NCI-H82 treated with DMSO at 0.1 percent for 48 hours (cell line): ENCODE measurements around the gene SAYSD1.

Experiments used
- DNase-seq: peaks from one replicate; lab custom pipeline; 2025; ENCODE audit not compliant: unreplicated experiment; lab: John Stamatoyannopoulos, UW

The SAYSD1 gene

DNA sequence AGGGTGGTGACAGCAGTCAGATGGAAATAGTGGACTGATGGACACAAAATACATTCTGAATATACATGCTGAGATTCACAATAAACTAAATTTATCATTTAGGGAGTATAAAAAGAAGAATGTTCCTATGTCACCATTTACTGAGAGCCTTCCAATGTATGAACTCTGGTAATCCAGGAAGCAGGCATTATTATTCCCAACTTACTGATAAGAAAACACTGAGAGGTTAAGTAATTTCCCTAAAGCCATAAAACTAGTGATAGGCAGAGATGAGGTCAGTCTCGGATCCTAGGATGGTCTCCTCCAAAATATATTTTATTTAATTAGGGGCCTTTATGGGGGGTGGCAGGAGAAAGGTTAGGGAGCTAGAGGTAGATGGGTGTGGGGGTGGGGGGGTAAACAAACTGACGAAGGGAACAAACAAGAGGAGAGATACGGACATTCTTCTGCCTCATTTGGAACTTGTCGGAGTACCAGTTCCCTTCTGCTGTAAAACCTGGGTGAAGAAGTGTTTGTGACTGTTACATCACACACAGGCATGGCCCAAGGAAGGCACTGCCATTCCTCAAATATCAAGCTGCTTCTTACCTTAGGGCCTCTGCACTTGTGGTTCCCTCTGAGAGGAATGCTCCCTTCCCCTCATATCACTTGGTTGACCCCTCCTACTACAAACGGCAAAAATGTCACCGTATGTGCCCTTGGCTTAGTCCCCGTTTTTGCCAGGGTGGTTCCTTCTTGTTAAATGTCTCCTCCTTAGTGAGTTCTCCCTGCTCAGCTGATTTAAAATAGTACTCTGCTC is 6.7 kb downstream of the SAYSD1 start:
- DNase-seq, result no peak

DNA sequence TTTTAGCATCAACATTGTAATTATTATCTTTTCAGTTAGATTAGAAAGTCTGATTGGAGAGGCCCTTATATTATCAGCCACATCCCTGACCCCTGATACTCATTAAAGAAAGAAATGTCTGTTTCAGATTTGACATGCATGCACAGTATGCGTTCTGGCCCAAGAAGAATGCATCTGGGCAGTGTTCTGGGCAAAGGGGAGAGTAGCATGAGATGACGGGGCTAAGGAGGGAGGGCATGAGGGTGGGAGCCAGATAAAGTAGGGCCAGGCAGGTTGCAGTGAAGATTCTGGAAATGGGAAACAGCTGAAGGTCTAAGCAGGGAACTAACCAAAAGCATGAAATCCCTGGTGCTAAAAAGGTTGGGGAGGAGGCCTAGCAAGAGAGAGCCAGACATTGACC is 7.3 kb downstream of the SAYSD1 start:
- DNase-seq, result no peak

DNA sequence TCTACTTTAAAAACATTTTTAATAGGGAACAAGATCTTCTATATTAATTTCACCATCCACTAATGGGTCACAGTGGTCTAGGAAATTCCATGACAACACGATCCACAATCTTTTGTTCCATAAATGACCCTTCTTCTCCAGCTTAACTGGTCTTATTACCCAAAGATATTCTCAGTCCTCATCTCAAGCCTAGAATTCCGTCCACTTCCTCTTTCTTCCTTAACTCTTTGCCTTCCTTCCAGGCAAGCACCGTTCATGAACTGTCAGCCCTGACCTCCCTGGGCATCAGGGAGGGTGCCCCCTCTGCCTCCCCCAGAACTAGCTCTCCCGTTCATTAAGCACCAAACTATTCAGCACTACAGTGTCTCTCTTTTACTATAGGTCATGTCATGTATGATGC is 8.0 kb downstream of the SAYSD1 start:
- no peak for DNase-seq

DNA sequence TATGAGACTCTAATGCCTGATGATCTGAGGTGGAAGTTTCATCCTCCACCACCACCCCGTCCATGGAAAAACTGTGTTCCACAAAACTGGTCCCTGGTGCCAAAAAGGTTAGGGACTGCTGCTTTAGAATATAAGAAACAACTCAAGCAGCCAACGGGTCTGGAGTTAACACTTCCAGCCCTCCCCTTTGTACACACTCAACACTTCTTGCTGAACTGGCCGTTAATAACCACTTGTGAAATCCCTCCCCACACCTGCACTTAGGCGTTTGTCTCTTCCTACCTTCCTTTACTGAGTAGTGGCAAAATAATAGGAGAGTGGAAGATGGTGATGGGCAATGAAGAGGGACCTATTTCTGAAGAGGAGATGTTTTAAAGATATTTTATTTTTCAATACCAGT is 10.5 kb downstream of the SAYSD1 start:
- no peak for DNase-seq

DNA sequence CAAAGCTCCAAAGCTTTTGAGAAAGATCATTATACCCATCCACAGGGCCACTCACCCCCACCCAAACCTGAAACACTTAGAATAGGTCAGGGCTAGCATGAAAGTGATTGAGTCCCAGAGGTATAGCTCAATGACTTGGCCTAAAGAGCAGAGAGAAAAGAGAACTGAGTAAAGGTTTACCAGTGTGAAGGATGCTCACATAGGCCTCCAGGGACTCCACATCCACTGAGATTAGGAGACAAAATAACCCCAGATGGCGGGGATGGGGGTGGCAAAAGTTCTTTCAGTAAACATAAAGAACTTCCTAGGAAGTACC is 12.2 kb downstream of the SAYSD1 start:
- no peak for DNase-seq

DNA sequence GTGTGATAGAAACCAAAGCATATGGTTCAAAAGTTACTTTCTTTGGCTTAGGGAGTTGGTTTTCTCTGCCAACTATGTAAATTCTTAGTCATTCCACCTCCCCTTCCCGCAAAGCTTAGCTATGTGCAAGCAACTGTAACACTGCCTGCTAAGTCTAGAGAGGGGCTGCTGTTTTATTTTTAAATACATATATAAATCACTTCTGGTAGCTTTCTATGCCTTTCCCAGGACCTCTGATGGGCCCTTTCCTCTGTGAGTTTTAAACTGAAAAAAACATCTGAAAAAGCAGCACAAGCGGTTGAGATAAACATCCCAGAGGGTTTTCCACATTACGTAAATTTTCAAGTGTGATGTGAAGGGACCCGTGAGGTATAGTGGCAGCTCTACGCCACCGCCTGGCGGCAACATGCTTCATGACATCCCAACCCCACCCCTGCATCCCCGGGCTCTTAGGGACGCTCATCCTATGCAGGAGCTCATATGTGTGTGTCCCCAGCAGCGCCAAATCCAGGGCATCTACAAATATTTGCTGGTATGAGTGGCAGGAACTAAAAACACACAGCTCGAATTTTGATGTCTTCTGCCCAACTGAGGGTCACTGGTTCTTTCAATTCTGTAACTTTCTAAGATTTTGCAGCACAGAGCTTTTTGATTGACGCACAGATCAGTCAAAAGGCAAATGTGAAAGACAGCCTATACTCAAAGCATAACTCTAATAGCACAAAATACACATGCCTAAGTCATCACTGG is 12.7 kb downstream of the SAYSD1 start:
- DNase-seq, result peak; percentile 25

DNA sequence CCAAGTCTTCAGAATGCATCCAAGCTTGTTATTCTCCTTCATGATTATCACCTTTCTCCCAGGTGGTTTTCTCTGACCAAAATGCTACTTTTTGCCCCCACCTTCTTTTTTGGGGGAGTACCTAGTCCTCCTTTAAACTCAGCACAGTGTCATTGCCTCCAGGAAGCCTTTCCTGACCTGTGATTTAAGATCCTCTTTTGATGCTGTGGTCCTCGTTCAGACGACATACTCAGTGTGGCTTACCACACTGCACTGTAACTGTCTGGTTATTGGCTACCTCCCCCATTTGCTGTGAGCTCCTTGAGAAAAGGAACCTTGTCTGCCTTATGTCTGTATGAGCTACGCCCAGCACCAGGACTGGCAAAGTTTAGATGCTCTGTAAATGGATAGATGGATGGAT is 14.6 kb downstream of the SAYSD1 start:
- no peak for DNase-seq

DNA sequence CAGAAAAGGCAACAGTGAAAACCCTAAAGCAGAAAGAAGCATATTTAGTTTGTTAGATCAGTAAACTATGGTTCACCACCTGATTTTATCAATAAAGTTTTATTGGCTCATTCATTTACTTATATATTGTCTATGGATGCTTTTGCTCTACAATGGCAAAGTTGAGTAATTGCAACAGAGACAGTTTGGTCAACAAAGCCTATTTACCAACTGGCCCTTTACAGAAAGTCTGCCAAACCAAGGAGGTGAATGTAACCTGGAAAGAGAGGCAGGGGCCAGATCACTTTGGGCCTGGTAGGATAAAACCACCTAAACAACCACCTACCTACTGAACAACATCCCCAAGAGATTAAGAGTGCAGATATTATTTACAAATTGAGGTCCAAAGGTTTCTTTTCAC is 19.4 kb downstream of the SAYSD1 start:
- DNase-seq, result no peak

DNA sequence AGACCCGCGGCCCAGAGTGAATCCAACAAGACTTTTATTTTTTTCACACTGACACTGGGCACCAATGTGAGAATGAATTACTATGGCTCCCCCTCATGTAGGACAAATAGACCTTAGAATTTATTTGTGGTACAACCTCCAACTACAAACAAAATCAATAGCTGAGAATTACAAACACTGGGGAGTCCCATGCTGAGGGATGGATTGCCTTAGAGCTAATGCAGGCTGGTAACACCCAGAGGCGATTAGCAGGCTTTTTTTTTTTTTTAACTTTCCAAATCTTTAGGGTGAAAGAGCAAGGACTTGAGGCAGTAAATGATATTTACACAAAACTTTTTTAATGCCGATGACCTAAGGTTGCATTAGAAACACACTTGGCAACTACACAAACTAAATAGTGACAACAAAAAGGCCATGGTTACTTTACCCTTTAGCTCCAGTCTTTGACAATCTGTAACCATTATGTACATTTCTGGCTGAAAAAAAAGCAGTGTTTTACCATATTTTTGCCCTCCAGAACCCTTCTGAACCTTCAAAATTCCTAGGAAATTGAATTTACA is 21.8 kb downstream of the SAYSD1 start:
- no peak for DNase-seq

DNA sequence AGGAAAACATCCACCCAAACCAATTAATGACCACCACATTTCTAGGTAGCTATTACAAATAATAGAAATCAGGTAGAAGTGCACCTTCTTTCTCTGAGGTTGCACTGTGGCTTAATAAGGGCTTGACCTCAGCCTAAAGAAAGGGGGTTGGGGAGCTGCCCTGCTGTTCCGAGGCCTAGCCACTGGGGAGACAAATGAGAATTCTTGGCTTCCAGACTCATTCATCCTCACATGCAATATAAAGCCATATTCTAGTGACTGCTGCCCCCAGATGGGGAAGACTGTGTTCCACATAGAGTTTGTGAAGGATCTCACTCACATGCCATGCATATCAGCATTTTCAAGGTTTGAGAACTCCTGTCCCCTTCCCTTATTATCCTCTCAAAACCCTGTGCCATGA is 22.9 kb downstream of the SAYSD1 start:
- DNase-seq, result no peak

DNA sequence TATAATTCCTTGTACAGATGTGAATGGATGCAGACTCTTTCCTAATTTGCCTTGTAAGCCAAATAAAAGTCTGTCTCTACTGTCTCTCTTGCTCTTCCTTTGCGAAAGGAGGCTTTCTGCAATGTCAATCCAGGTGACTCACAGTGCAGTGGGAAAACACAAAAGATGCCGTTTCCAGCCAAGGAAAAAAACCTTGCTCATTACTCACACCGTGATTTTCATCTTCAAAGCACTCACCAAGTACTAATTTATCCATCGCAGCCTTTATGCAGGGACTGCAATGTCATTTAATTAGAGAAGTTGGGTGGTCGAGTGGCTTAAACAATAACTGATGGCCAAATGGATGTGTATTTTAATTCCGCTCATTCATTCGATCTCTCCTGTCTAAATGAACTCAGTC is 23.8 kb downstream of the SAYSD1 start:
- no peak for DNase-seq

DNA sequence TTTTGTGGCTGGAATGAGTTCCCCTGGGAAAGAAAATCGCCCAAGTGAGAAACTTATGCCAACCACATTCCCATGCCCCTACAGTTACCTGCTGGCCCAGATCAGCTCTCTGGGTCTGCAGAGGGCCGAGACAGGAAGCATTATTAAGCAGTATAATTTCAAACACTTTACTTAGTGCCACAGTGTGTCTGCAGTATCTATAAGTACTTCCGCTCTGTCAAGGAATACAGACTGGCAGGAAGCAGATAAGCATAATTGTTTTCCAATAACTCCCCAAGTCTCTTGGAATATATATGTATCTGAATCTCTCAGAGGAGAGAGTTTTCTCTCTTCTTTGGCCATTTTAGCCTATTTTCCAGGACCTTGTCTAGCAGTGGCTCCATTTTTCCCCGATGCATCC is 24.9 kb downstream of the SAYSD1 start:
- DNase-seq, result no peak

DNA sequence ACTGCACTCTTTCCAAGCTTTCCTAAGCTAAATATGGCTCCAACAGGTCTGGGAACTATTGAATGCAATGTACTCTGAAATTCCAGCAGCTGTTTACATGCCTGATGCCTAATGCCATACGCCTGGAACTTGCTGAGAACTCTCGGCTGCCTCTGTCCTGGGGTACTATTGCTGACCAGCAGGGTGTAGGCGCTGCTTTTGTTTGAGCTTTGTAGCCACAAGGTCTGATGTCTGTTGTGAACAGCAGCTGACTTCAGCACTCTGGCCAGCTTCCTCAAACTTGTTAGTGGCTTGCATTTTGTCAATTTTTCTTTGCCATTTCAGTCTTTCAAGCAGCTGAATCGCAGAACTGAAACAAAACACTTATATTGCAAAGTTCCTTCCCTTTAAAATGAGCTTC is 26.7 kb downstream of the SAYSD1 start:
- no peak for DNase-seq

DNA sequence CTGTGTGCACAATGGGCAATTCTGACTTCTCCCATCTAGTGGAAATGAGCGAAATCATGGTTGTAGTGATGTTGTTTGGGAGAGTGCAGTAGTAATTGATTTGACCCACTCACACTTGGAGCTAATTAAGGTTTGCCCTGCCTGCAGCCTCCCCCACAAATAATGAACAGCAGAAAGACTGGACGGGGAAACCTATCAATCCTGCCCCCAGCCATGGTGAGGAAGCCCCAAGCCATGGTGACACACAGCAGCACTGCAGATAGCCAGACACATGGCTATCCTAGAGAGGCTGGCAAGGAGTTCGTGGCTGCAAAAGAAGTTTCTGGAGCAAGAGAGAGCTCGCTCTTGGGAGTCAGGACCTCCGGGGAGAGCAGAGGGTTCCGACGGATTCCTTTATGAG is 27.8 kb downstream of the SAYSD1 start:
- no peak for DNase-seq

DNA sequence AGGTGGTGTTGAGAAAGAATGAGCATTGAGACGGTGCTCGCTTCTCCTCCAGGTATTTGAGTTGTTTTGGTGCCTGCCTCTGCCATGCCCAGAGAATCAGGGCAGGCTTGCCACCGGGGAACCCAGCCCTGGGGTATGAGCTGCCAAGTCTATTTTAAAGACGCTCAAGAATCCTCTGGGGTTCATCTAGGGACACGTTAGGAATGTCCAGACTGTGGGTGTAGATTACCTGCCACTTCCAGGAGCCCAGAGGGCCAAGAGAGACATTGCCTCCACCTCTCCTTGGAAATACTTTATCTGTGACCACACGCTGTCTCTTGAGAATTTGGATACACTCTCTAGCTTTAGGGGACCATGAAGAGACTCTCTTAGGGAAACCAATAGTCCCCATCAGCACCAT is 28.3 kb downstream of the SAYSD1 start:
- DNase-seq, result no peak

DNA sequence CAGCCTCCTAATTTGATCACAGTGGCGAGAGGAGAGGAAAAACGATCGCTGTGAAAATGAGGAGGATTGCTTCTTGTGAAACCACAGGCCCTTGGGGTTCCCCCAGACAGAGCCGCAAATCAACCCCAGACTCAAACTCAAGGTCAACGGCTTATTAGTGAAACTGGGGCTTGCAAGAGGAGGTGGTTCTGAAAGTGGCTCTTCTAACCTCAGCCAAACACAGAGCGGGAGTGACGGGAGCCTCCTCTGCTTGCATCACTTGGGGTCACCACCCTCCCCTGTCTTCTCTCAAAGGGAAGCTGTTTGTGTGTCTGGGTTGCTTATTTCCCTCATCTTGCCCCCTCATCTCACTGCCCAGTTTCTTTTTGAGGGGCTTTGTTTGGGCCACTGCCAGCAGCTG is 28.7 kb downstream of the SAYSD1 start:
- no peak for DNase-seq

DNA sequence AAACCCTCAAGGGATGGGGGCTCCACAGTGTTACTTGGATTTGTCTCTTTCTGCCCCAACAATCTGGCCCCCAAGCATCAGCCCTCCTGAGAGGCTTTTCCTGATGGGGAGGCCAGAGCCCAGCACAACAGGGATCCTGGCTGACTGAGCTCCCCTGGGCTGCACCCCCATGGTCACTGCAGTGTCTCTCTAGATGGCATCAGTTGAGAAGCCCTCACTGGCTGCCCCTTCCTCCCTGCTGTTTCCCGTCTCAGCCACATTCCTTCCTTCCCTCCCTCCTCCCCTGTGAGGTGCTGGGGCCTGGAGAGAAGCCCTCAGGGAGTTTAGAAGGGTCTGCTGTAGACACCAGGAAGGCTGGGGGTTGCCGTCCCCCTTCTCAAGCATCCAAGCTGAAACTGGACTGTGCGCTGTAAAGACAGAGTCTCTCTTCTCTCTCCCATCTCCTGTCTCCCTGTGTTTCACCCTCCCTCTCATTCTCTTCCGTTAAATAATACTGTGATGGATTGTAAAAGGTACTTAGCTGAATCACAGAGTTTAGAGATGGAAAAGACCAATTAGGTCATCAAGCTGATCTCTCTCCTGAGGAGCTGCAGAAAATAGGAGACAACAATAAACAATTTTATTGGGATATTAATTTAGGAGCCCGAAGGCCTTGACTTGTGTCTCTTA is 29.7 kb downstream of the SAYSD1 start:
- DNase-seq, result no peak

DNA sequence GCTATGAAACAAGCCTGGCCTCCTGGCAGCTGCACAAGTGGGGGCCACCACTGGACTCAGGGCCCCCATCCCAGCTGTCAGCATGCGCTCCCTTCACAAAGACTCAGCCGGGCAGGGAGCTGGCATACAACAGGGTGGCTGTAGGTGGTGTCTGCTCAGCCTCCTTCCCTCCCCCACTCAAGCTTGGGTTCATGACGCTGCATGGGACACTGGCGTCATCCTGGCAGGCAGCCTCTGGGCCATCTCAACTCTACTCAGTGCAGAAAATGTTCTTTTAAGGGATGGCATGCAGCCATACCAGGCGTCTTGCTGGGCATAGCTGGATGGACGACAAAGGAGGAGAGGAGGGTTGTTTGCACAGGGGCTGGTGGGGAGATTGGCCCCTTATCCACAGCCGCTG is 30.5 kb downstream of the SAYSD1 start:
- no peak for DNase-seq

DNA sequence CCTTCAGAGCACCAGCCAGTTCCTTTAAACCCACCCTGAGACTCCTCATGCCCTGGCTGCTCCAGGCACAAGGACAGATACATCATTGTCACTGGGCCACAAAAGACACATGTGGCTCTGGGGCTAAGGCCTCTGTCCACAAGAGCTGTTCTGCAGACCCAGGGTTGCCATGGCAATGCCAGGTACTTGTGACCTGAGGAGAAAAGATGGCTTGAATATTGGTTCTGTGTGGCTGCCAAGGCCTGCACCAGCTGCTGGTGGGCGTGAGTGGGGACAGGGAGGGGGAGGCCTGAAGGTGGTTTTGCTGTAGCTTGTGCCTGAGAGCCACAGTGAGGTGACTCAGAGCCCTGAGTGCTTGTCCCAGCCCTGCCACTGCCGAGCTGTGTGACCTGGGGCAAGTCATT is 31.8 kb downstream of the SAYSD1 start:
- no peak for DNase-seq

DNA sequence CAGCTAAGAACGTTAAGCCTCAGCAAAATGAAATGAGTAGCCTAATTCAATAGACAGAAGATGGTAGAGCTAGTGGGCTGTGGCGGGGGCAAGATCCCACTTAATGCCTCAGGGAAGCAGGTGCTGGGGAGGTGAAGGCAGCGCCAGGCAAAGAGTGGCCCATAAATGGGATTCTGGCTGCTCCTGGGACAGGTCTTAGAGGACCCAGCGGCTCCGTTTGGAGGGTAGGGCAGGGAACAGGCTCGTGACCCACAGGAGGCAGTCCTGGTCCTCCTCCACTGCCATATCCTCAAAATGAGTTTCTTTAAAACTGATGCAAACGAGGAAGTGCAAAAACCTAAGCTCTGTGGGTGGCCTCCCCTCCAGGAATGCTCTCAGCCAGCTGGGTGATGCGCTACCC is 32.7 kb downstream of the SAYSD1 start:
- DNase-seq, result no peak

DNA sequence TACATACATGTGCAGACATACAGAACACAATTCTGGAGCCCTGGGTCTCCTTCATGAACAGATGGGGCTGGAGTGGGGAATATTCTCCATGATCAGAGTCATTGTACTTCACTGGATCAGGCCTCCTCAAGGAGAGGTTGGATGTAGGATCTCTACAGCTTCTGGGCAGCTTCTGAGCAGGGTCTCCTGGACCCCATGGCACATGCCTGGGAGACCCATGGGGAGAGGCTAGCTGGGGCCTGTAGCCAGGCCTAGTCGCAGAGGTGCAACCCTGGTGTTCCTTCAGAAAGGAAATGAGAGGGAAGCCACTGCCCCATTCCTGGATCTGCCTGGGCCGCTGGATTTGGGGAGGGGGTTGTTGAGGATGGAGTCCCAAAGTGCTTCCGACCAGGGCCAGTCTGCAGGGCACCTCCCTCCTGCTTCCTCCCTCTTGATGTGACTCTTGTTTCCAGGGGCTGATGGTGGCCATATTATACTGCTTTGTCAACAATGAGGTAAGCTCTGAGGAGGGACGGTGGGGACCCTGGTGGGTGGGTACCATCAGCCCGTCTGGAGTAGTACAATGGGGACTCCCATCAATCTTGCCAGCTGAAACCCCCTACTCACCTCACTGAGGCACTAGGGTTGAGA is 34.6 kb downstream of the SAYSD1 start:
- no peak for DNase-seq
